22Rv1 (cell line): ENCODE measurements around the gene HEPN1.

Experiments
- ZFX ChIP-seq: fragments of 450-650 bp; IDR thresholded peaks from 2 replicates; pipeline ENCODE4 v1.6.1; 2017; ENCODE audit warnings: antibody characterized with exemption, borderline replicate concordance
- TF ChIP-seq, protein P1 (sequence below): fragments of 450-650 bp; IDR thresholded peaks from 2 replicates; pipeline ENCODE4 v1.5.1; 2017; ENCODE audit warnings: mild to moderate bottlenecking

DNA sequence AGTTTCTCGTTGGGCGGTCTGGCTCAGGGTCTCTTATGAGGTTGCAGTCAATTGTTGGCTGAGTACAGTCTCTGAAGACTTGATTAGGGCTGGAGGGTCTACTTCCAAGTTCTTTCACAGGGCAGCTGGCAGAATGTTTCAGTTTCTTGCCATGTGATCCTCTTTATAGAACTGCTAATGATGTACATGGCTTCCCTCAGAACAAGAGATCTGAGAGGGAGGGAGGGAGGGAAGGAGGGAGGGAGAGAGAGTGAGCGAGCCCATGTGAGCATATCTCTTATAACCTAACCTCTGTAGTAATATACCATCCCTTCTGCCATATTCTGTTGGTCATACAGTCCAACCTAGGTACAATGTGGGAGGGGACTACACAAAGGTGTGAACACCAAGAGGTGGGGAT is 32.3 kb downstream of the HEPN1 start:
- TF ChIP-seq, protein P1, sequence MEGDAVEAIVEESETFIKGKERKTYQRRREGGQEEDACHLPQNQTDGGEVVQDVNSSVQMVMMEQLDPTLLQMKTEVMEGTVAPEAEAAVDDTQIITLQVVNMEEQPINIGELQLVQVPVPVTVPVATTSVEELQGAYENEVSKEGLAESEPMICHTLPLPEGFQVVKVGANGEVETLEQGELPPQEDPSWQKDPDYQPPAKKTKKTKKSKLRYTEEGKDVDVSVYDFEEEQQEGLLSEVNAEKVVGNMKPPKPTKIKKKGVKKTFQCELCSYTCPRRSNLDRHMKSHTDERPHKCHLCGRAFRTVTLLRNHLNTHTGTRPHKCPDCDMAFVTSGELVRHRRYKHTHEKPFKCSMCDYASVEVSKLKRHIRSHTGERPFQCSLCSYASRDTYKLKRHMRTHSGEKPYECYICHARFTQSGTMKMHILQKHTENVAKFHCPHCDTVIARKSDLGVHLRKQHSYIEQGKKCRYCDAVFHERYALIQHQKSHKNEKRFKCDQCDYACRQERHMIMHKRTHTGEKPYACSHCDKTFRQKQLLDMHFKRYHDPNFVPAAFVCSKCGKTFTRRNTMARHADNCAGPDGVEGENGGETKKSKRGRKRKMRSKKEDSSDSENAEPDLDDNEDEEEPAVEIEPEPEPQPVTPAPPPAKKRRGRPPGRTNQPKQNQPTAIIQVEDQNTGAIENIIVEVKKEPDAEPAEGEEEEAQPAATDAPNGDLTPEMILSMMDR = no peak
- TF ChIP-seq ZFX = no peak
